A549 treated with AZD2906 at 1 μM for 4 hours (cell line): ENCODE measurements around the gene NOP58. TPM values are rescaled to one million over a fixed set of nuclear protein-coding genes. Genes with fewer than 3 reads are reported as not detected.

Experiments used
- total RNA-seq: library from RNA; stranded (reverse); fragments of 200-300 nt; extraction: Qiagen RNA extraction; gene quantifications from 5 replicates; pipeline ENCODE4 v1.2.3, GENCODE V29; 2022

Gene NOP58, protein sequence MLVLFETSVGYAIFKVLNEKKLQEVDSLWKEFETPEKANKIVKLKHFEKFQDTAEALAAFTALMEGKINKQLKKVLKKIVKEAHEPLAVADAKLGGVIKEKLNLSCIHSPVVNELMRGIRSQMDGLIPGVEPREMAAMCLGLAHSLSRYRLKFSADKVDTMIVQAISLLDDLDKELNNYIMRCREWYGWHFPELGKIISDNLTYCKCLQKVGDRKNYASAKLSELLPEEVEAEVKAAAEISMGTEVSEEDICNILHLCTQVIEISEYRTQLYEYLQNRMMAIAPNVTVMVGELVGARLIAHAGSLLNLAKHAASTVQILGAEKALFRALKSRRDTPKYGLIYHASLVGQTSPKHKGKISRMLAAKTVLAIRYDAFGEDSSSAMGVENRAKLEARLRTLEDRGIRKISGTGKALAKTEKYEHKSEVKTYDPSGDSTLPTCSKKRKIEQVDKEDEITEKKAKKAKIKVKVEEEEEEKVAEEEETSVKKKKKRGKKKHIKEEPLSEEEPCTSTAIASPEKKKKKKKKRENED
- total RNA-seq, result 104 to 131 TPM (median 108 TPM) in 5 replicates

DNA sequence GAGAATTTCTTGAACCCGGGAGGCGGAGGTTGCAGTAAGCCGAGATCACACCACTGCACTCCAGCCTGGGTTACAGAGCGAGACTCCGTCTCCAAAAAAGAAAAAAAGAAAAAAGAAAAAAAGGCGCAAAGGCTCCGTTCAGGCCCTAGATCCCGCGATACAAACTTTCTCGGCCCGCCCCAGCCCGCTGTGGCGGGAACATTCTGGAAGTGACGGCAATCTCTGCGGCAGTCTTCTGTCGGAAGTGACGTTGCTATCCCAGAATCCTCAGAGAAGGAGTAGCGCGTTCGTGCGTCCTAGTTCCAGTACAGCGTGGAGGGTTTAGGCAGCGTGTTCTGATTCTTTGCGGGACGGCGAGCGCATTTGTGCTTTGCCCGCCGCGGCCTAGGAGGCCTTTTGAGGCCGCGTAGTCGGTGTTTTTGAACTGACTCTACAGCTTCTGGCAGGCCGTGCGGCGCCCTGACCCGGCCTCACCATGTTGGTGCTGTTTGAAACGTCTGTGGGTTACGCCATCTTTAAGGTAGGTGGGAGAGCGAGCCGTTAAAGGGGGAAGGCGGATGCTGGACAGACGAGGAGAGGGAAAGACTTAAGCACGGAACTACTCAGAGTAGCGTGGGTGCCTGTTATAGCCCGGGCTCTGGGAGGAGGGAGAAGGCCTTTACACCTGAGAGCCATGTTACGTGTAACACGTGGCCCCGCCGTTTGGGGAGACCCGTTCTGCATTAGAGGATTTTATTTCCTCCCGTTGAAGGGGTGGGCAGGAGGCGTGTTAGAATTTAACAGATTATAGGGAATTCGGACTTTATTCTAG is at the start of gene NOP58:
Gene NOP58, plus strand, starts transcription at position 297 of the 811 bp plus-strand sequence. Its CDS starts 179 bp downstream, at position 476.

DNA sequence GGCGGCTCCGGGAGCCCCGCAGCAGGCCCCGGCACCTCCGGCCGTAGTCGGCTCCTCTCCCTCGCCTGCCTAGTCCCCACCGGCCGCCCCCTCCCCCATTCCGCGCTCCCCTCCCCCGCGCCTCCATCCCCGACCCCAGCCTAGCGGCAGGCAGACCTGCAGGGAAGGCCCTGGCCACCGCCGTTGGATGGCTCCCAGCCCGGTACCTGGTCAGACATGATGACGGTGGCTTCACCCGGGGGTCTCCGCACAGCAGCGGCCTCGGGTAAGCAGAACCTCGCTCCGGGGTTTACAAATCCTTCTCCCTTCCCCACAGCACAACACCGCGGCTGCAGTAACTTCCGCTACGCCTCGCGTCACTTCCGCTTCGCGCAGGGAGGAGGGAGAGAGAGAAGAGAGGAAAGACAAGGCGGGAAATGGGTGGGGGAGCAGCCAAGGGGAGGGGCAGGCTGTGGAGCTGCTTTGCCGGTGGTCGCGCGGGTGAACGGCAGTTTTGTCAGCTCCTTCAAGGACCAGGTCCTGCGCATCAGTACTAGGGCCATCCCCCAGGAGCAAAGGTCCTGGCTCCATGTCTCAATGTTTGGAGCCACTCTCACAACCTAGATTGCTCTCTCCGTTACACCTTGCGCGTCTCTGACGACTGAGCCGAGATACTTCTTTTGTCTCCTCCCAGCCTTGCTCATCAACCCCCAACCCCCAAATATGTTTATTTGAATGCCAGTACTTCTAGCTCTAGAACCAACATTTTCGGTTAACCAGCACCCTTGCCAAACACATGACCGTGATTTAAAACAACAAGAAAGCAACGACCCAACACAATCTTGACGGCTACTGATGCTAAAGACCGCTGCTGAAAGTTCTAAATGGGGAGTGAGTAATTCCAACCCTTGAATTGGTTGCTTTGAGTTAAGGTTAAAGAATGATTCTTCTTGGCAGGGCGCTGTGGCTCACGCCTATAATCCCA is 27.0 kb upstream of the NOP58 start, which contains the start of gene SUMO1:
Gene SUMO1, minus strand, starts transcription at position 364 of the 964 bp plus-strand sequence. Its CDS starts 146 bp downstream, at position 218.

Other genes with a start within 250 kb of the NOP58 start
- gene FZD7, start 231.9 kb upstream of the NOP58 start, total RNA-seq, result 5.9 to 6.7 TPM (median 6.4 TPM) in 5 replicates
- not detected in 5 replicates for gene KIAA2012, start 192.5 kb upstream of the NOP58 start, total RNA-seq
- gene SUMO1, start 27.2 kb upstream of the NOP58 start, total RNA-seq, result 133 to 171 TPM (median 139 TPM) in 5 replicates
- 9.4 to 15.7 TPM (median 13.4 TPM) in 5 replicates for gene BMPR2, start 110.6 kb downstream of the NOP58 start, total RNA-seq